ENCODE results near the gene TNFAIP3.

The TNFAIP3 gene

GRCh38 chr6:137863091-137863797, 3.8 kb upstream of the TNFAIP3 start:
- no peak for TF ChIP-seq CTCF (IDR thresholded peaks at IDR 0.05; ENCODE audit: low read depth, low read length)
- no peak for DNase-seq
- H3K27me3 ChIP-seq (ENCODE audit: insufficient read depth, low read depth, severe bottlenecking): no peaks in the 10 kb centered on the region
- no peaks in the 10 kb centered on the region for H3K9me3 ChIP-seq (ENCODE audit: severe bottlenecking)
- no peaks in the 10 kb centered on the region for H3K36me3 ChIP-seq
- no peak overlapping the region for H3K27ac ChIP-seq
- H3K4me3 ChIP-seq (ENCODE audit: low read depth, low read length): no peak overlapping the region

- Histone ChIP-seq H3K4me3 (ENCODE audit: low read depth, low read length) (no peak overlapping the region), H3K27ac (no peak overlapping the region), H3K36me3 (no peaks in the 10 kb centered on the region), H3K27me3 (ENCODE audit: insufficient read depth, low read depth, severe bottlenecking) (no peaks in the 10 kb centered on the region), H3K9me3 (ENCODE audit: severe bottlenecking) (no peaks in the 10 kb centered on the region)
- no peak for DNase-seq
- TF ChIP-seq CTCF (IDR thresholded peaks at IDR 0.05; ENCODE audit: low read depth, low read length): no peak
These were observed 2.1 kb upstream of the TNFAIP3 start for GRCh38 chr6:137864812-137865508.

DNA sequence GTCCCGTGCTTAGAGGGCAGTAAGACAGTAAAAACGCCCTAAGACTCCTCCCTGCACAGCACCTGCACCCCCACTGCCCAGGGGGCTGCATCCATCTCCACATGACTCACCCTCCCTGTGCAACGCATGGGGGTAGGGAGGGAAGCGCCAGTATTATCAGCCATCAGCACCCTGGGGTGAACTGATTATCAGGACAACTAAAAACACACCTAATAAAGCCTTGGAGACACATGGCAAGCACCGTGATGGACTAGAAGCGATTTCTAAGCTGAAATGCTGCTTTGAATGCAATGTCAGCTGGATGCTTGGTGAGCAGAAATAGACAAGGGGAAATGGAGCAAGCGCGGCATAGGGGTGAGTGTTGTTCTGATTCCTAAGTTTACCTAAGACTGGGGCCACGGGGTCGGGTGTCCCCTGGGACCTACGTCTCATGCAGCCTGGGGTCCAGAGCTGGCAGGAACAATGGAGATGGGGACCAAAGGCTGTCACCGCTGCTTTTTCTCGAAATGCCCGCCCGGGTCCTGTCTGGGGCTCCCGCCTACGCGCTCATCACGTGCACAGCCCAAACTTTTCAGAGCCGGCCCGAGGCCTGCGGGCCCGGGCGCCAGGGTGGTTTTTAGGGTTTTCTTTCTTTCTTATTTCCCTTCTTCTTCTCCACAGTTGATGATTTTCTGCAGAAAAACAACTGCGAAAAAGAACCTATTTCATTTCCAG, 702 bp upstream of the TNFAIP3 start:
- Histone ChIP-seq H3K36me3 (no peaks in the 10 kb centered on the region), H3K27ac (no peak overlapping the region; the same call in 1 of the 2 replicates), H3K9me3 (ENCODE audit: severe bottlenecking) (no peaks in the 10 kb centered on the region), H3K27me3 (ENCODE audit: insufficient read depth, low read depth, severe bottlenecking) (no peaks in the 10 kb centered on the region), H3K4me3 (ENCODE audit: low read depth, low read length) (peak overlapping the region; percentile 69)
- no peak for DNase-seq
- no peak for TF ChIP-seq CTCF (IDR thresholded peaks at IDR 0.05; ENCODE audit: low read depth, low read length)

- no peak for TF ChIP-seq CTCF (IDR thresholded peaks at IDR 0.05; ENCODE audit: low read depth, low read length)
- H3K36me3 ChIP-seq: peaks cover 4% of the 10 kb centered on the region; the same call in 1 of the 2 replicates
These were observed 838 bp downstream of the TNFAIP3 start for GRCh38 chr6:137867685-137868509.

DNA sequence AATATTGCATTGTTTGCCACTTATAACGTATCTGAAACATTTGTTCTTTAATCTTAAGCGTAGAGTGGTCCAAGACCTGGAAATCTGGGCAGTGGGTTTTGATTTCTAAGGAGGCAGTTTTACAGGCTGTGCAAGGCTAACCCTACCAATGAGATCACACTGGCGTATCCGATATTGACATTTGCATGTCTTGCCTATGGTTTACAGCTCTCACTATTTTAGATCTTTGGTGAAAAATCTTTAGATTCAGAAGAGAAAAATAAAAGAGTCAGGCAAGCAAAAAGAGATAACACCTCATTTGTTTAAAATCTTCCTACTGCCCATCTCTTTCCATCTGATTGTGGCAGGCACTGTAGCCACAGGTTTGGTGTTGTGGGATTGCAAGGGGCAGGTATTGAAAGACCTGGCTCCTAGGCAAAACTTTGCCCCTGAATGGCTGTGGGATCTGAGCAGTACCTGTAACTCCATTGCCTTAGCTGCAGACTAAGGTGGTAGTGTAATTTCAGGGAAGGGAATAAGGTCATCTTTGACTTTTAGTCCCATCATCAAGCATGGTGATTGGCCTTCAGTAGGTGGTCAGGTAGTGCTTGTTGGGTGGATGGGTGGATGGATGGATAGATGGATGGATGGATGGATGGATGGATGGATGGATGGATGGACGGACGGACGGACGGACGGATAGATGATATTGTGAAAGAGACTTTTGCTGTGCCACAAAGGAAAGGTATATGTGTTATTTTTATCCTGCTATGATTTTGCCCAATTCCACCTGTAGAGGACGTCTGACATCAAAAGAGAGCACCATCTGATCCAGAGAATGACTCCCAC, 1.9 kb downstream of the TNFAIP3 start:
- Histone ChIP-seq H3K9me3 (ENCODE audit: severe bottlenecking) (no peaks in the 10 kb centered on the region), H3K36me3 (peaks cover 4% of the 10 kb centered on the region; the same call in 1 of the 2 replicates), H3K4me3 (ENCODE audit: low read depth, low read length) (no peak overlapping the region), H3K27me3 (ENCODE audit: insufficient read depth, low read depth, severe bottlenecking) (no peaks in the 10 kb centered on the region), H3K27ac (no peak overlapping the region)
- TF ChIP-seq CTCF (IDR thresholded peaks at IDR 0.05; ENCODE audit: low read depth, low read length): no peak
- no peak for DNase-seq

More at GRCh38 chr6:137867685-137868509, 838 bp downstream of the TNFAIP3 start:
- peak overlapping the region; percentile 77 for H3K27ac ChIP-seq
- peak; percentile 47 for DNase-seq
- peak overlapping the region; percentile 64 for H3K4me3 ChIP-seq (ENCODE audit: low read depth, low read length)
- H3K9me3 ChIP-seq (ENCODE audit: severe bottlenecking): no peaks in the 10 kb centered on the region
- H3K27me3 ChIP-seq (ENCODE audit: insufficient read depth, low read depth, severe bottlenecking): no peaks in the 10 kb centered on the region
